ENCODE measurements around the gene DBH. TPM values are rescaled to one million over a fixed set of nuclear protein-coding genes. Genes with fewer than 3 reads are reported as not detected.

DBH gene
- total and polyA plus RNA-seq, 2 donors (not counting 3 experiments of a cell fraction or from before 2014, with no cell fraction given), result not detected

- H3K4me2 ChIP-seq (ENCODE audit: insufficient read depth, low read length), result no peak overlapping the region
- no peak overlapping the region for H3K27ac ChIP-seq (ENCODE audit: insufficient read depth, low read depth, low read length)
- no peaks in the 10 kb centered on the region for H3K9me3 ChIP-seq (replicated peaks; ENCODE audit: control insufficient read depth, insufficient read depth, low read length)
- FAIRE-seq (no peak), DNase-seq (ENCODE audit: low read depth, low spot score) (no peak)
- no peak overlapping the region for H3K9ac ChIP-seq (replicated peaks; ENCODE audit: extremely low read depth, insufficient read depth, low read length)
- POLR2A ChIA-PET, result no interaction called here
- intact Hi-C loops (cut with micrococcal nuclease), result no loop called here
- no peaks in the 10 kb centered on the region for H3K79me2 ChIP-seq (ENCODE audit: control insufficient read depth, insufficient read depth, low read length)
- no peaks in the 10 kb centered on the region for H3K36me3 ChIP-seq (ENCODE audit: control insufficient read depth in 2 of 2, extremely low read depth in 1 of 2, insufficient read depth in 2 of 2, low read length in 2 of 2)
- H3K4me1 ChIP-seq (ENCODE audit: control insufficient read depth, extremely low read depth, insufficient read depth, low read length), result no peaks in the 10 kb centered on the region
- dilution Hi-C loops (cut with MboI; ENCODE audit: extremely low pct_ligation_motif_present, low sequenced_read_pairs), result no loop called here
- H3K27me3 ChIP-seq (ENCODE audit: control insufficient read depth in 2 of 2, insufficient read depth in 2 of 2, low read length in 2 of 2), result no peaks in the 10 kb centered on the region
- no peaks in the 10 kb centered on the region for H3K9me1 ChIP-seq (replicated peaks; ENCODE audit: control insufficient read depth, extremely low read depth, insufficient read depth, low read length)
- H2AFZ ChIP-seq (ENCODE audit: low read depth, low read length), result no peak overlapping the region
- TF ChIP-seq GATA2 (IDR thresholded peaks at IDR 0.05; ENCODE audit: insufficient read depth, insufficient read length, low read depth, low read length) (no peak), EZH2 (IDR thresholded peaks at IDR 0.05; ENCODE audit: borderline replicate concordance, low read depth, low read length, severe bottlenecking) (no peak), FOS (IDR thresholded peaks at IDR 0.05; ENCODE audit: borderline replicate concordance, insufficient read depth, low read length) (no peak), JUN (IDR thresholded peaks at IDR 0.05; ENCODE audit: borderline replicate concordance, insufficient read depth, insufficient read length, low read depth) (no peak), POLR2A (IDR thresholded peaks at IDR 0.05; ENCODE audit: low read depth, low read length) (no peak), POLR2AphosphoS5 (IDR thresholded peaks at IDR 0.05; ENCODE audit: insufficient read depth, low read depth, low read length) (no peak), MYC (IDR thresholded peaks at IDR 0.05; ENCODE audit: low read depth, low read length) (no peak), CTCF (IDR thresholded peaks at IDR 0.05; ENCODE audit: extremely low read depth in 1 of 2, insufficient read depth in 1 of 2, low read depth in 1 of 2, low read length in 2 of 2) (no peak)
- TF ChIP-seq, protein P1, sequence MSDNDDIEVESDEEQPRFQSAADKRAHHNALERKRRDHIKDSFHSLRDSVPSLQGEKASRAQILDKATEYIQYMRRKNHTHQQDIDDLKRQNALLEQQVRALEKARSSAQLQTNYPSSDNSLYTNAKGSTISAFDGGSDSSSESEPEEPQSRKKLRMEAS (IDR thresholded peaks at IDR 0.05; ENCODE audit: insufficient read depth, insufficient read length), result no peak
- no peak overlapping the region for H3K4me3 ChIP-seq (replicated peaks in 1 of 3; ENCODE audit: insufficient read depth in 1 of 3, low read depth in 1 of 3, low read length in 3 of 3)
- CTCF ChIA-PET, result no interaction called here
- no TSS peak for BruUV-seq (replicated peaks)
- no peaks in the 10 kb centered on the region for H4K20me1 ChIP-seq (replicated peaks; ENCODE audit: control insufficient read depth, extremely low read depth, insufficient read depth, low read length)
Measured at GRCh38 chr9:133666387-133666786, 30.2 kb downstream of the DBH start.

Measured in endothelial cell of umbilical vein (primary cell).